Activated CD4-positive, alpha-beta T cell treated with anti-CD3 and anti-CD28 coated beads, Interleukin-2, amount 50 U/mL, for 24 hours (primary cell): ENCODE data around the gene ZNF536.

ENCODE experiments used
- DNase-seq, 2 donors: peaks; one replicate each; pipeline ENCODE4 v3.0.0-alpha.2; 2020; ENCODE audit warnings: low read depth in 1 of 2, low spot score in 1 of 2

ZNF536 gene

DNA sequence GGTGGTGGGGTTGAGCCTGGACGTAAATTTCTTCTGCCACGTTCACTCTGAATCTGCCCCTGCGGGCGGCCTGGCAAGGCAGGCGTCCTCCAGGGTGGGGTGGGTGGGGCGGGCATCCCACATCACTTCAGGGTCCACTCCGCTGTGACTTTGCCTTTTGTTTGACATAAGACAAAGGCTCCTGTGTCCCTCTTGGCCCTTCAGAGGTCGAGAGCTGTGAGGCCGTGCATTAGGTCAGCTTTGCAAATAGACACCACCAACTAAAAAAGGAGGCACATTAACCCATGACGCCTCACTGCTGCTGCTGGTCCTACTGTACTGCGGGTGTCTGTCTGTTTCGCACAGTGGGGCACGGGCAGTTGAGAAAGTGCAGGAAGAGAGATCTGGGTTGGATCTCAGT lies 10.5 kb upstream of the ZNF536 start:
- DNase-seq, result no peak

DNA sequence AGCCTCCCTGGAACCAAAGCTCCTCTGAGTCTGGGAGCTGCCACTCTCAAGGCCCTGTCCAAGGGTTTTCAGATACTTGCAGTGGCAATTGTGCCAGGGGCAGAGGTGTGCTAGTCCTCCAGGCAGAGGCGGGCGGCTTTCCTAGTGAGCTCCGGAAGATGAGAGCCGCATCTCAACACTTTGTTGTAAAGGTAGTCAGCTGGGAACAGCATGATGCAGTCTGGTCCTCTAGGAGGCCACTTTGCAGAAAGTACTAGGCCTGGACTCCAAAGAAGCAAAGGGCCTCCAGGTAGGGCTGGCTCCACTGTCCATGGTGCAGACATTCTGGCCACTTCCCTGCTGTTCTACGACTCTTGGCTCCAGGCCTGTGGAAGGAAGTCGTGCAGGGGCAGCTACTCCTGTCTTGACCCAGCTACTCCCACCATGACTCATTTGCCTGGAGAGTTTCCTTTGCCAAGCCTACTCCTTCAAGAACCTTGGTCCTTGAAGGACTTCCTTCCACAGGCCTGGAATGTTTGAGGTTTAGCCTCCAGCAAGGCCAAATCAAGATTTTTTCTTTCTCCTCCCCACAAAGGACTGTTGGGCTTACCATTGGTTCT lies 9.9 kb upstream of the ZNF536 start:
- no peak for DNase-seq

- DNase-seq, result no peak
Observed at GRCh38 chr19:30363073-30363472, 9.1 kb upstream of the ZNF536 start.

DNA sequence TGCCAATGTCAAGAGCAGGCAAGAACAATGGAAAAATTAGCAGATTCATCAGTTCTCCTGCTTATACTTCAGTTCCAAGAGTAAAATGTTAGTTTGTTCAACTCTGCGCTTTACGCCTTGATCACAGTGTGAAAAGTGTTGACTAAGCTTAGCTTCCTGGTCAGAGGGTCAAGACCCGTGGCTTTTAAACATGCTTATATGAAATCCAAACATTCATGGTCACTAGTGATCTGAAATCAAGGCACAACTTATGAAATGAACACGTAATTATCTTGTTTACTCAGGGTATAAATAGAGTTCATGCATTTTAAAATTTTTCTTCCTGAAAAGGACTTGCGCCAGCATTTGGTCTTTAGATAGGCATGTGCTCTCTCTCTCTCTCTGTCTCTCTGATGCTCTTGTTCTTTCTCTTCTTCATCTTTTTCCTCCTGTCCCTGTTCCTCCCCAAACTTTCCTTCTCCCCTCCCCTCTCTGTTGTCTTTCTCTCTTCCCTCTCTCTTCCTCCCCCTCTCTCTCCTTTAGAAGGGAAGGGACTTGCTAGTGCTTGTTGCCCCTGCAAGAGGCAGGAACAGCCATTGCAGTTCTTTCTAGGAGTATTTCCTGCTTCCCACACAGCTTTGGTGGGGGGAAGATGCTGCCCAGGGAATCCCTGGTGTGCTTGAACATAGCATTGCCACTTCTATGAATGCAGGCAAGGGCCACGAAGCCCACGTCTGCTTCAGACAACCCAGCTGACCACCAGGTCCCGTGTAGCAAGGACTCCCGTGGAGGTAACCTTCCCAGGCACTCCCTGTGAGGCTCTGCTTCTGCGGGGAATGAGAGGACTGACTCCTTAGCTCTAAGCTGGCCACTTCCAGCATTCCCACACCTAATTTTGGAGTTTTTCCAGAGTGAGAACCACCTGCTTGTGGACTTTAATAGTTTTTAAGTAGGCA lies 7.1 kb upstream of the ZNF536 start:
- DNase-seq, result no peak

DNA sequence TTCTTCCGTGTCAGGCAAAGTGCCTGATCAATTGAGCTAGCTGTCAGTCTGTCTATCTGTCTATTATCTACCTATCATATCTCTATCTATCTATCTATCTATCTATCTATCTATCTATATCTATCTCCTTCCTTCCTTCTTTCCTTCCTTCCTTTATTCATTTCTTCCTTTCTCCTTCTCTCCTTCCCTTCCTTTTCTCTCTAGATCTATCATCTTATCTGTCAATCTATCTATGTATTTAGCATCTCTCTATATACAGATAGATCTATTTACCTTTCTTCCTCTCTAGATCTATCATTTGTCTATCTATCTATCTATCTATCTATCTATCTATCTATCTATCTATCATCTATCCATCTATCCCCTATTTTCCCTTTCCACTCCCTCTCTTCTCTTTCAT lies 5.9 kb upstream of the ZNF536 start:
- DNase-seq, result no peak

DNA sequence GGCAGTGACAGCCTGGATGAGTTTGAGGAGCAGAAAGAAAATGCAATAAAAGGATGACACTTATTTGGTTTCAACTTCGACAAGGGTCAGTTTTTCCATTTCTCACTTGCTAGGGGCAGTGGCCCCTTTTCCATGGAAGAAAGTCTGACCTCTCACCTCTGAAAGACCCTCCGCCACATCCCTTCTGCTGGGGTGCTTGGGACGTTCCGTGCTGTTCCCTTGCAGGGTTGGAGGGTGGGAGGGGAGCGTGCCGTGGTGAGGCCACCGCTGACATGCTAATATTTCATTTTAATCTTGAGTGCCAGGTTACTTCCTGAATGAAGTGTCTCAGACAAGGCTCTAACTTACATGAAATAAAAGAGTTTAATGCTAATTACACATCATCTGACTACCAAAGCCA lies 5.2 kb upstream of the ZNF536 start:
- DNase-seq, result no peak

DNA sequence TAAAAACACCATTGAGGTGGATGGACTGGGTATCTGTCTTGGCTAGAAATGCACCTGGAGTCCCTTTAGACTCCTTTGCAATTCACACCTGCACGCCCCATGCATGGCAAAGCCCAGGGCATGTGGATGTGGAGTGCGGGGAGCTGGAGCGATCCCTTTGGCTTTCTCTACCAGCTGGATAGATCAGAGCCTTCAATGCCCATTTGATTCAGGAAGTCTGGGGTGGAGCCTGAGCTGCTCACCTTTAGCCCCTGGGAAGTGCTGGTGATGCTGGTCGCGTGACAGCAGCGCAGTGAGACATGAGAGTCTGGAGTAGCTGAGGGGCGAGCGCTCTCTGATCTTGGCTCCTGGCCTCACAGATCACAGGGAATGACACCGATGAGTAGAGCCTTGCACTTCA lies 4.8 kb upstream of the ZNF536 start:
- DNase-seq, result no peak

- DNase-seq, result no peak
Observed at GRCh38 chr19:30369833-30370232, 2.4 kb upstream of the ZNF536 start.

DNA sequence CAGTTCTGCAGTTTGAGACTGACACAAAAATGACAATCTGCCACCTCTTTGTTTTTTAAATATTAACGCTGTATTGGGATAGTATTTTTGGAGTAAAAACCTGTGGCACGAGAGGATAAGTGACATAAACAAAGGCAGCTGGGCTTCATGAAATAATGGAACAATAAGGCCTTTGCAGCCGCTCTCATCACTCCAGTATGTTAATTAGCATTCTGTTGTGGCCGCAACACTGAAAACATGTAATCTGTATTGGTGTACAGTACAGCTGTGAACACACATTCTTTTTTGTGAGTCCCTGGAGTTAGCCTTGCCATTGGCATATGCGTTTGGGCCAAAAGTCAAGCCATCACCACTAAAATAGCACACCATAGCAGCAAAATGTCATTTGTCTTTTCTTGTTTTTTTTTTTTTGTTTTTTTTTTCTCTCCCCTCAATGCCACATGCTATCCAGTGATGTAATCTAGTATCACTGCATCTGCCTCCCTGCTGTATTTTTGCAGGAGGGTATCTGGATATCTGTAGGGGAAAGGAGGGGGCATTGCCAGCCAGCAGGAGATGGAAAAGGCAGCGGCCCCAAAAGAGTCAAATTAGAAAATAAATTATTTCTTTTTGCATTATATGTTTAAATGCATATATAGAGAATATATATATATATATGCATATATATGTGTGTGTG lies 885 bp upstream of the ZNF536 start:
- no peak for DNase-seq

DNA sequence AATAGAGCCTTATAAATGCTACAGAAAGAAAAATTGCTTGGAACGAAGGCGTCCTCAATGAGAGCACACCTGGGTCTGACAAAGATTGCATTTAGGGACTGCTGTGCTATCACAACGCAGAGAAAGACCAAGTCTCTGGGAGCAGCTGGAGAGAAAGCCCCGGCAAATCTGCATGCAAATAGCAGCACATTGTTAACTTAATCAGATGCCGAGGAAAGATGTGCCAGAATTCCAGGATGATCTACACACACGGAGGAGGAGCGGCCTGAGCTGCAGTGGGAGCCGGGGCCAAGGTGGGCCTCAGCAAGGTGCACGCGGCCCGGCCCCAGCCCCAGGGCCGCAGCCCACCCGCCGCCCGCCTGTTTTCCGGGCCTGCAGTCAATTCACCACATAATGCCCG lies 1.4 kb downstream of the ZNF536 start:
- no peak for DNase-seq

DNA sequence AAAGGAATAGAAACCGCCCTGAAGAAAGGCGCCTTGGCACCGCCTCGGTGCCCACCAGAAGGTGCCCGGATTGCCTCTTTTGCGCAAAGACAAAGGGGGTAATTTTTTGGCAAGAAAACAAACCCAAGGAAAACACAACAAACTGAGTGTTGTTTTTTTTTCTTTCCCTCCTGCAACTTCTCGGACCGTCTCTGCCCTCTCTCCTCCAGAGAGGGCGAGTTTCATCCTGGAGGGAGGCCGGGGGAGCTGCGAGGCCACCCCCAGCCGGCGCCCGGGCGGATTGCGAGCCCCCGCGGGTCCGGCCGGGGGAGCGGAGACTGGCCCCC lies 2.3 kb downstream of the ZNF536 start:
- no peak for DNase-seq

GRCh38 chr19:30374865-30375552 lies 2.8 kb downstream of the ZNF536 start:
- no peak for DNase-seq

GRCh38 chr19:30375553-30376031 lies 3.4 kb downstream of the ZNF536 start:
- no peak for DNase-seq

GRCh38 chr19:30376272-30376671 lies 4.1 kb downstream of the ZNF536 start:
- no peak for DNase-seq

DNA sequence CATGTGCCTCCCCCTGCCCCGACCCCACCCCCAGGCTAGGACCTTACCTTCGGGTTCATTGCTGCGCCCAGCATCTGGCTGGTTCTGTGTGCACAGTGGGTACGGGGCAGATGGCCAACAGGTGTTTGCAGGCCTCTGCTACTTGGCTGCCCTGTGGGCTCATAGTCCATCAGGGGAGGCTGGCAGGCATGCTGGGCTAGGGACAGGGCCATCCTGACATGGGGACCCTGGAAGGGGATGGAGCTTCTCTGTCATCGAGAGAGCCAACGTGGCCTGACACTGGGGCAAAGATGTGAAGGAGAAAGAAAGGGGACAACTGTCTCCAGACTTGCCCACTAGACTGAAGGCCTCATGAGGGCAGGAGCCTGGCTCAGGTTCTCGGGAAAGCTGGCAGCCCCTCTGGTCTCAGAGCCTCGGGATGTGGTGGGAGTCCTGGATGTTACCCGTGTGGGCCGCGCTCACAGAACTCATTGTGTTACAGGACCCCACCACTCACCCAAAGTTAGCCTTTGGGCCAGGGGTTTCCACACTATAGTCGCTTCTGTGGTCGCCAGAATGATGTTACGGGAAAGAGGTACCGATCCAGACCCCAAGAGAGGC lies 4.7 kb downstream of the ZNF536 start:
- DNase-seq, result no peak

GRCh38 chr19:30378701-30379100 lies 6.5 kb downstream of the ZNF536 start:
- no peak for DNase-seq

- no peak for DNase-seq
Observed at GRCh38 chr19:30379841-30380610, 7.8 kb downstream of the ZNF536 start.

DNA sequence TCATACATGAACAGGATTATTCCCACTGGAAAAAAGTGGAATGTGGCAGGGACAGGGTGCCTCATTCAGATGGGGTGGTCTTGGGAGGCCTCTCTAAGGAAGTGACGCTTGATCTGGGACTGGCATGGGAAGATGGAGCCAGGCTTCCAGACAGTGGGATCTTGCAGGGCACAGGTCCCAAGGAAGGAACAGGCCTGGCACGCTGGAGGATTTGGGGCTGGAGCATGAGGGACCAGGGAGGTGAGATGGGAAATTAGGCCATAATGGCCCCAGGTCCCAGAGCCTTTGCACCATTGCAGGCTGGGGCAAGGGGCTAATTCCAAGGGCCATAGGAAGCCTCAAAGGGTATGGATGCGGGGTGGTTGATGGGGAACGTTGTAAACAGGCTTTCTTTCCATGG lies 9.2 kb downstream of the ZNF536 start:
- no peak for DNase-seq

DNA sequence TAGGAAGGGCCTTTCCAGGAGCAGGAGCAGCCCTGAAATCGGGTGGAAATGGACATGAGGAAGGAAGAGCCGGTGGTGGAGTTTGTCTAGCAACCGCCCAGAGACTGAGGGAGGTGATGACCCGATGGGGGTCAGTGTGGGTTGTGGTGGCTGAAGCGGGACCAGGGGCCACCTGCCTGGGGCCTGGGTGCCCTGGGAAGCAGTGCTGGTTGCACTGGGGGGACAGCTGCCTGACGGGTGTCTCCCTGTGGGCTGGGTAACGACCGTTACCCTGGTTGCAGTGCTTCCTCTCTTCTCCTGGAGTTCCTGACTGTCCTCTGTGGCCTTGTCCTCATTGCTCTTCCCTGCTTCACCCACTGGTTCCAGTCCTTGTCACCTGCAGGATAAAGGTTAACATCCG lies 13.0 kb downstream of the ZNF536 start:
- no peak for DNase-seq

DNA sequence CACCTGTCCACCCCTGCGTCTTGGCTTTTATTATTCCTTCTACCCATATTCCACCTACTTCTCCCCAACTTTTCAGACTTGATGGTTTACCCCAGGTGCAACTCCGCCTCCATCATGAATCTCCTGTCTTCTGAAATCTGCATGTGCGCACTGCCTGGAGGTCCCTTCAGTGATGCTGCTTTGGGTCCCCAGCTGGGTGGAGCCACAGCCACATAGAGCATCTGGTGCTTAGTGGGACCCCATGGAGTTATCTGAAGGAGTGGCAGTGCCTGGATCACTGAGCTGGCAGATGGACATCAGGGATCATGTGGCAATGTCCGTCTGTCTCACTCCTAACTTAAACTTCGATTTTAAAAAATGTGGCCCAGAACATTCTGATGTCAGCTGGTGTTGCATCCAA lies 13.5 kb downstream of the ZNF536 start:
- DNase-seq, result no peak
